Pulmonary artery endothelial cell (primary cell): ENCODE measurements around the gene ARHGEF25. TPM values are rescaled to one million over a fixed set of nuclear protein-coding genes. Genes with fewer than 3 reads are reported as not detected.

Source experiments
- DNase-seq: peaks from one replicate; pipeline ENCODE4 v3.0.0-alpha.2; 2011; ENCODE audit warnings: low read depth, low spot score
- total RNA-seq: library from RNA; depleted of rRNA; stranded (reverse); fragments of >200 nt; gene quantifications from 2 replicates; pipeline ENCODE4 v1.2.3, GENCODE V29; 2014

ARHGEF25 gene
- total RNA-seq, 1 donor from 2014 or later, result 5.7 TPM

GRCh38 chr12:57621497-57622292 is 10.5 kb downstream of the ARHGEF25 start:
- no peak for DNase-seq

DNA sequence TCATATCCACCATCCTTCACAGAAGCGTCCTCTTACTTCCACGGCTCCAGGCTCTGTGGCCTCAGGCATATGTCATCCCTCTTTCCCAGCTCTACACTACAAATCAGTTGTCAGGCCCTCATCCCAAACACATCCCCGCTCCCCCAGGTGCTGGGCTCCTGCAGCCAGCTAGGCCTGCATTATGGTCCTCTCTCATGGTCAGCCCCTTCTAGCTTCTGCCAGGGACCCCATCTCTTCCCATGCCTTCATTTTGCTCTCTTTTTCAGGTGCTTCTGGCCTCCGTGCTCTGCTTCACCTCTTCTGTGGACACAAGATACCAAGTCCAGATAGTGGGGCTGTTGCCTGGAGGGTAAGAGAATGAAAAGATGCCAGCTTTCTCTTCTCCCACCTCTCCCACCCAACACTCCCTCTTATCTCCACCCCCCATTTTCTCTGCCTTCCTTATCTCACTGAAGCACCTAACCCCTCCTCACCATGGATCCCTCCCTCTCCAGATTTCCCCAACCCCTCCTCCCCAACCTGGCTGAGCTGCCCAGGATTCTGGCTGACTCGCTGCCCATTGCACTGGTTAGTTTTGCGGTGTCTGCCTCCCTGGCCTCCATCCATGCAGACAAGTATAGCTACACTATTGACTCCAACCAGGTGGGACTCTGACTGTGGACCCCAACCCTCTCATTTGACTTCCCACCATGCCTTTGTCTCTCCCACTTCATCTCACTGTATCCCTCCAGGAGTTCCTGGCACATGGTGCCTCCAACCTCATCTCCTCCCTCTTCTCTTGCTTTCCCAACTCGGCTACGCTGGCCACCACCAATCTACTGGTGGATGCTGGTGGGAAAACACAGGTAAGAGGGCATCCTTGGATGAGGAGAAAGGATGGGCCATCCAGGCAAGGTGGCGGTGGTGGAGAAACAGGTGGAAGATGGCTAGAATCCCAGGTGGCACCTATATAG is 11.3 kb downstream of the ARHGEF25 start:
- DNase-seq, result no peak

- no peak for DNase-seq
Observed at GRCh38 chr12:57623385-57623784, 12.2 kb downstream of the ARHGEF25 start.

- no peak for DNase-seq
Observed at GRCh38 chr12:57623811-57624390, 12.7 kb downstream of the ARHGEF25 start.

DNA sequence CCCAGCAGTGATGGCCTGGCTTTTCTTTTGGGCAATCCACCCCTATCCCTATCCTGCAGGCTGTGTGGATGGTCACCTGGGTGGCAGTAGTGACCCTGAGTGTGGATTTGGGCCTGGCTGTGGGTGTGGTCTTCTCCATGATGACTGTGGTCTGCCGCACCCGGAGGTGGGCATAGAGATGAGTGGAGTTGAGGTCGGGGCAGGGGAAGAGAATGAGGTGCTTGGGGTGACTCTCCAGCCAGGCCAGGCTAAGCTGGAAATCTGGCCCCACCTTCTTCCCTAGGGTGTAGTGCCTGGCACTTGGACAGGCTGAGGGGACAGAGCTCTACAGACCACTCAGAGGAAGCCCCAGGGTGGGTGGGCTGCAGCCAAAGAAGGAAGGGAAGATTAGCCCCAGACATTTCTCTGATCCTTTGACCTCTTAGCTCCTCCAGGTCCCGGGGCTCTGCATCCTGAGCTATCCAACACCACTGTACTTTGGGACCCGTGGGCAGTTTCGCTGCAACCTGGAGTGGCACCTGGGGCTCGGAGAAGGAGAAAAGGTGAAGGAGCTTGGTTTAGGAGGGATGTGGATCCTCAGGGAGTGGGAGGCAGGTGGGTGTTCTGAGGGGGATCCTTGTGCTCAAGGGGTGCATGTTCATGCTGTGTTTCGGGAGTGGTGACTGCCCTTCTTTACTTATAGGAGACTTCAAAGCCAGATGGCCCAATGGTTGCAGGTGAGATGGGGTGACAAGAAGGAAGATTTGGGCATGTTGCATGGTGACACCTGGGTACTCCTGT is 13.4 kb downstream of the ARHGEF25 start:
- no peak for DNase-seq

DNA sequence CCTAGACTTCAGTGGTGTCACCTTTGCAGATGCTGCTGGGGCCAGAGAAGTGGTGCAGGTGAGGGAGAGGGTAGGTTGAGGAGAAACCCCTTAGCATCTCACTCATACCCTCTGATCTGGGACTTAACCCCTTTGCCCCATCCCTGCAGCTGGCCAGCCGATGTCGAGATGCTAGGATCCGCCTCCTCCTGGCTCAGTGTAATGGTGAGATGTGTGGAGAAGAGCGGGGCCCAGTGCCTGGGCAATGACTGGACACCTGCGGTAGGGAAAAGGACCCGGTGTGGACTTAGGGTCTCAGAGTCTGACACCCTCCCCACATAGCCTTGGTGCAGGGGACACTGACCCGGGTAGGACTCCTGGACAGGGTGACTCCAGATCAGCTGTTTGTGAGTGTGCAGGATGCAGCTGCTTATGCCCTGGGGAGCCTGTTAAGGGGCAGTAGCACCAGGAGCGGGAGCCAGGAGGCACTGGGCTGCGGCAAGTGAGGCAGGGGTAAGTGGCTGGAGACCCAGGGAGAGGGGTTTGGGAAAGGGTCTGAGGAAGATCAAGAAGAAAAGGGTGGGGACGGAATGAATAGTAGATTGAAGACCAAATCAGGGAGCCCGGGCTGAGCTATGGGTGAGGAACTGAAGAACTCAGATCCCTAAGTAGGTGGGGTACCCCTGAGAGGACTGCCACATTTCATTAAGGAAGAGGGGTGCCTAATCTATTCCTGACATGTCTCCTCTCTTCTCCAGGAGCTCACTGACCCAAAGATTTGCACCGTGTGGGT is 14.2 kb downstream of the ARHGEF25 start:
- no peak for DNase-seq

DNA sequence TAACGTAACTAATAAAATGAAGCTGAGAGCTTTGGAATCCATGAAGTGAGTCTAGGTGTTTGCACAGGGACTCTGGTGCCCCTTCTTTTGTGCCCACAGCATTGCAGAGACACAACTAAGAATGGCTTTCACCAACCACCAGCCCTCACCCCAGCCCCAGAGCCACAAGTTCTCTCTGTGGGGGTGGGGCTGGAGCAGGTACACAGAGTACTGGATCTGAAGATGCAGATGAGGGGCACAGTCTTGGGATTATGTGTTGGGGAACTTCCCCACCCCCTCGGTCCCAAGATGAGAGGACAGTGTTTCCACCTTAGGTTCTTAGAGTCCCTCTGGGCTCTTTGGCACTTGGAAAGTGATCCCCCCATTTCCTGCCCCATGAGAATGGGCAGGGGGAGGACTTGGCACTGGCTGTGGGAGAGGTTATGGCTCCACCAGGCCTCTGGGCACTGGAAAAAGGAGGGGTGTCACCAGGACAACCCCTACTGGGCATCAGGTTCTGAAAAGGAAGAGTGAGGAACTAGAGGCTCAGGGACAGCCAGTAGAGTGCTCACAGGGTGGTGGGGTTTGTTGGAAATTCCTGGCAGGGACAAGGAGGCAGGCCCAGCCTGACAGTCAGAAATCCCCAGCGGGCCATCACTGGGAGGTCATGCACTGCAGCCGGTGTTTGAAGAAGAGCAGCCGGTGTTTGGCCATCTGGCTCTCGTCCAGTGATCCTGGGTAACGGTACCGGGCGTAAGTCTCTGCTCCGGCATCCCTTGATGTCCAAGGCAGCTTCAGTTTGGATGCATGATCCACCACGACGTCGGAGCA is 15.1 kb downstream of the ARHGEF25 start:
- no peak for DNase-seq

DNA sequence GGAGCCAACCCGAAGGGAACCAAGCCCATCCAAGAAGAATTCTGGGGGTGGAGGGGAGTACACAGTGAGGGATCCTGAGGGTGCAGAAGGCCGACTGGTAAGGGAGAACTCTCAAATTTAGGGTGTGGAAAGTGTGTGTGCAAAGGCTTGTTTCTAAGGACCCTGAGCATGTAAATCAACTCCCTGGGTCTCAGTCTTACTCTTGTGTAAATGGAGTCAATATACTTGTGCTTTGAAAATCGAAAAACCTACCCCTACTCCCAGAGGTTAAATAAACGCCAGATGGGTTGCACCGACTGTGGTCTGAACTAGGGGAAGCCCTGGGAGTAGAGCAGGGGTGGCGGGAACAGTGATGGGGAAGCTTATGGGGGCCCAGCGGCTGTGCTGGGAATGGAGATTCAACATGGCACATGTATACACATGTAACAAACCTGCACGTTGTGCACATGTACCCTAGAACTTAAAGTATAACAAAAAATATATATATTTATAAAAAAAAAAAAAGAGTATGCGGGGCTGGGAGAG is 15.7 kb downstream of the ARHGEF25 start:
- DNase-seq, result no peak

GRCh38 chr12:57627501-57628279 is 16.5 kb downstream of the ARHGEF25 start:
- no peak for DNase-seq

- DNase-seq, result no peak
Observed at GRCh38 chr12:57628280-57629191, 17.3 kb downstream of the ARHGEF25 start.

- no peak for DNase-seq
Observed at GRCh38 chr12:57629897-57630471, 18.7 kb downstream of the ARHGEF25 start.

GRCh38 chr12:57630891-57631433 is 19.7 kb downstream of the ARHGEF25 start:
- DNase-seq, result no peak

- no peak for DNase-seq
Observed at GRCh38 chr12:57631566-57632072, 20.4 kb downstream of the ARHGEF25 start.

GRCh38 chr12:57632073-57632957 is 21.1 kb downstream of the ARHGEF25 start:
- DNase-seq, result no peak
